Stimulated activated naive CD8-positive, alpha-beta T cell treated with anti-CD3 and anti-CD28 coated beads, Interleukin-15, amount 100 ng/mL, for 72 hours (primary cell): ENCODE measurements around the gene TDRD9.

Source experiments
- ATAC-seq: fragments of 150-1000 bp; cut with Tn5 transposase; 2 replicates; pipeline ENCODE4 v1.10.0; 2021; ENCODE audit warnings: mild to moderate bottlenecking, moderate library complexity
- DNase-seq, 2 donors: peaks; one replicate each; pipeline ENCODE4 v3.0.0; 2021 to 2022
- H3K27ac Mint-ChIP-seq, 2 donors: one replicate each; pipeline ENCODE4 v1.8.0; 2022; ENCODE audit warnings: mild to moderate bottlenecking in 2 of 2, mixed read lengths in 2 of 2, moderate library complexity in 2 of 2
- H3K27me3 Mint-ChIP-seq: one replicate; pipeline ENCODE4 v1.8.0; 2022; ENCODE audit warnings: mixed read lengths
- H3K4me1 Mint-ChIP-seq: one replicate; pipeline ENCODE4 v1.8.0; 2022; ENCODE audit warnings: mild to moderate bottlenecking, mixed read lengths
- H3K4me3 Mint-ChIP-seq, 2 donors: one replicate each; pipeline ENCODE4 v1.8.0; 2022; ENCODE audit warnings: mild to moderate bottlenecking in 2 of 2, mixed read lengths in 2 of 2, moderate library complexity in 1 of 2
- H3K9me3 Mint-ChIP-seq, 2 donors: one replicate each; pipeline ENCODE4 v1.8.0; 2022; ENCODE audit warnings: mixed read lengths in 2 of 2

Gene TDRD9

GRCh38 chr14:104041430-104042104, 113.3 kb downstream of the TDRD9 start:
- ATAC-seq (no peak), DNase-seq (no peak)
- Mint-ChIP-seq H3K27ac (no peak overlapping the region), H3K27me3 (peaks cover 30% of the 10 kb centered on the region), H3K9me3 (no peaks in the 10 kb centered on the region), H3K4me3 (no peak overlapping the region), H3K4me1 (no peaks in the 10 kb centered on the region)

GRCh38 chr14:104044016-104044415, 115.8 kb downstream of the TDRD9 start:
- no peak for ATAC-seq
- Mint-ChIP-seq H3K4me1 (peaks cover 7% of the 10 kb centered on the region), H3K27ac (no peak overlapping the region), H3K4me3 (no peak overlapping the region), H3K9me3 (no peaks in the 10 kb centered on the region), H3K27me3 (peaks cover 30% of the 10 kb centered on the region)
- DNase-seq, result no peak

GRCh38 chr14:104047761-104048160, 119.5 kb downstream of the TDRD9 start:
- no peak for DNase-seq
- no peak overlapping the region for H3K27ac Mint-ChIP-seq
- peaks cover 9% of the 10 kb centered on the region for H3K4me1 Mint-ChIP-seq
- no peaks in the 10 kb centered on the region for H3K9me3 Mint-ChIP-seq
- no peak overlapping the region for H3K4me3 Mint-ChIP-seq
- ATAC-seq, result no peak
- peaks cover 31% of the 10 kb centered on the region for H3K27me3 Mint-ChIP-seq

- DNase-seq (no peak), ATAC-seq (no peak)
- no peak overlapping the region for H3K4me3 Mint-ChIP-seq
- peaks cover 9% of the 10 kb centered on the region for H3K4me1 Mint-ChIP-seq
- H3K27me3 Mint-ChIP-seq, result peaks cover 35% of the 10 kb centered on the region
- H3K9me3 Mint-ChIP-seq, result no peaks in the 10 kb centered on the region
- peak overlapping the region; percentile 61 to 62 for H3K27ac Mint-ChIP-seq
These were observed 120.7 kb downstream of the TDRD9 start for GRCh38 chr14:104048758-104049507.

- Mint-ChIP-seq H3K9me3 (no peaks in the 10 kb centered on the region), H3K4me3 (no peak overlapping the region), H3K27ac (no peak overlapping the region), H3K4me1 (peaks cover 9% of the 10 kb centered on the region), H3K27me3 (peaks cover 42% of the 10 kb centered on the region)
- DNase-seq (no peak), ATAC-seq (no peak)
These were observed 121.5 kb downstream of the TDRD9 start for GRCh38 chr14:104049576-104050240.

- H3K27me3 Mint-ChIP-seq, result peaks cover 47% of the 10 kb centered on the region
These were observed 123.0 kb downstream of the TDRD9 start for GRCh38 chr14:104051092-104051813.

GRCh38 chr14:104054222-104054905, 126.1 kb downstream of the TDRD9 start:
- peak overlapping the region in 1 of 2 donors; percentile 21 for H3K27ac Mint-ChIP-seq
- H3K4me1 Mint-ChIP-seq, result no peaks in the 10 kb centered on the region
- no peak for ATAC-seq
- H3K4me3 Mint-ChIP-seq, result no peak overlapping the region
- H3K27me3 Mint-ChIP-seq, result peaks cover 45% of the 10 kb centered on the region
- DNase-seq, result no peak
- H3K9me3 Mint-ChIP-seq, result no peaks in the 10 kb centered on the region

More at GRCh38 chr14:104051092-104051813, 123.0 kb downstream of the TDRD9 start:
- Mint-ChIP-seq H3K27ac (no peak overlapping the region), H3K9me3 (no peaks in the 10 kb centered on the region), H3K4me1 (peaks cover 9% of the 10 kb centered on the region), H3K4me3 (no peak overlapping the region)
- no peak for ATAC-seq
- no peak for DNase-seq

GRCh38 chr14:104062281-104062680, 134.0 kb downstream of the TDRD9 start:
- Mint-ChIP-seq H3K4me1 (no peaks in the 10 kb centered on the region), H3K27me3 (peaks cover 52% of the 10 kb centered on the region), H3K4me3 (no peak overlapping the region)

GRCh38 chr14:104064003-104064402, 135.7 kb downstream of the TDRD9 start:
- H3K27me3 Mint-ChIP-seq, result peaks cover 55% of the 10 kb centered on the region

More at GRCh38 chr14:104062281-104062680, 134.0 kb downstream of the TDRD9 start:
- DNase-seq (no peak), ATAC-seq (no peak)
- H3K9me3 Mint-ChIP-seq, result peaks cover 3 to 13% of the 10 kb centered on the region in 2 donors
- H3K27ac Mint-ChIP-seq, result no peak overlapping the region

GRCh38 chr14:104066279-104066678, 138.0 kb downstream of the TDRD9 start:
- ATAC-seq (no peak), DNase-seq (no peak)
- peaks cover 51% of the 10 kb centered on the region for H3K27me3 Mint-ChIP-seq
- no peaks in the 10 kb centered on the region for H3K4me1 Mint-ChIP-seq
- no peak overlapping the region for H3K27ac Mint-ChIP-seq
- peaks cover 4 to 19% of the 10 kb centered on the region in 2 donors for H3K9me3 Mint-ChIP-seq
- H3K4me3 Mint-ChIP-seq, result no peak overlapping the region

More at GRCh38 chr14:104064003-104064402, 135.7 kb downstream of the TDRD9 start:
- Mint-ChIP-seq H3K27ac (no peak overlapping the region), H3K4me3 (no peak overlapping the region), H3K9me3 (peaks cover 4 to 19% of the 10 kb centered on the region in 2 donors), H3K4me1 (no peaks in the 10 kb centered on the region)
- DNase-seq (no peak), ATAC-seq (no peak)

GRCh38 chr14:104066719-104067295, 138.6 kb downstream of the TDRD9 start:
- Mint-ChIP-seq H3K4me1 (no peaks in the 10 kb centered on the region), H3K4me3 (no peak overlapping the region), H3K27ac (no peak overlapping the region), H3K27me3 (peaks cover 46% of the 10 kb centered on the region), H3K9me3 (peaks cover 4 to 19% of the 10 kb centered on the region in 2 donors)
- no peak for ATAC-seq
- no peak for DNase-seq

GRCh38 chr14:104069541-104069940, 141.3 kb downstream of the TDRD9 start:
- Mint-ChIP-seq H3K27ac (no peak overlapping the region), H3K4me3 (no peak overlapping the region), H3K9me3 (peaks cover 14 to 35% of the 10 kb centered on the region in 2 donors), H3K4me1 (no peaks in the 10 kb centered on the region), H3K27me3 (peaks cover 31% of the 10 kb centered on the region)
- ATAC-seq (no peak), DNase-seq (no peak)

GRCh38 chr14:104072586-104072985, 144.3 kb downstream of the TDRD9 start:
- DNase-seq (no peak), ATAC-seq (no peak)
- H3K27ac Mint-ChIP-seq, result no peak overlapping the region
- H3K27me3 Mint-ChIP-seq, result peaks cover 22% of the 10 kb centered on the region
- H3K9me3 Mint-ChIP-seq, result peaks cover 10 to 20% of the 10 kb centered on the region in 2 donors
- H3K4me1 Mint-ChIP-seq, result peaks cover under 1% of the 10 kb centered on the region
- H3K4me3 Mint-ChIP-seq, result no peak overlapping the region

GRCh38 chr14:104073764-104074163, 145.5 kb downstream of the TDRD9 start:
- Mint-ChIP-seq H3K4me1 (peaks cover 12% of the 10 kb centered on the region), H3K27ac (no peak overlapping the region), H3K4me3 (no peak overlapping the region), H3K9me3 (peaks cover 10 to 16% of the 10 kb centered on the region in 2 donors), H3K27me3 (peaks cover 16% of the 10 kb centered on the region)
- DNase-seq (no peak), ATAC-seq (no peak)
